Stimulated activated CD8-positive, alpha-beta memory T cell treated with anti-CD3 and anti-CD28 coated beads, Interleukin-7, amount 100 ng/mL, for 4 hours (primary cell): ENCODE measurements around the gene PBRM1.
A peak's percentile ranks its signal among the peaks of the same experiment; 100 is the strongest.
"Not testable (repeated sequence)": the region's sequence is repeated elsewhere in the genome, so short reads cannot be mapped to it uniquely, and the experiment has no call there.

ENCODE experiments used
- DNase-seq, 2 donors: peaks; one replicate each; pipeline ENCODE4 v3.0.0-alpha.2; 2020; ENCODE audit warnings: low read depth in 2 of 2

Gene PBRM1

DNA sequence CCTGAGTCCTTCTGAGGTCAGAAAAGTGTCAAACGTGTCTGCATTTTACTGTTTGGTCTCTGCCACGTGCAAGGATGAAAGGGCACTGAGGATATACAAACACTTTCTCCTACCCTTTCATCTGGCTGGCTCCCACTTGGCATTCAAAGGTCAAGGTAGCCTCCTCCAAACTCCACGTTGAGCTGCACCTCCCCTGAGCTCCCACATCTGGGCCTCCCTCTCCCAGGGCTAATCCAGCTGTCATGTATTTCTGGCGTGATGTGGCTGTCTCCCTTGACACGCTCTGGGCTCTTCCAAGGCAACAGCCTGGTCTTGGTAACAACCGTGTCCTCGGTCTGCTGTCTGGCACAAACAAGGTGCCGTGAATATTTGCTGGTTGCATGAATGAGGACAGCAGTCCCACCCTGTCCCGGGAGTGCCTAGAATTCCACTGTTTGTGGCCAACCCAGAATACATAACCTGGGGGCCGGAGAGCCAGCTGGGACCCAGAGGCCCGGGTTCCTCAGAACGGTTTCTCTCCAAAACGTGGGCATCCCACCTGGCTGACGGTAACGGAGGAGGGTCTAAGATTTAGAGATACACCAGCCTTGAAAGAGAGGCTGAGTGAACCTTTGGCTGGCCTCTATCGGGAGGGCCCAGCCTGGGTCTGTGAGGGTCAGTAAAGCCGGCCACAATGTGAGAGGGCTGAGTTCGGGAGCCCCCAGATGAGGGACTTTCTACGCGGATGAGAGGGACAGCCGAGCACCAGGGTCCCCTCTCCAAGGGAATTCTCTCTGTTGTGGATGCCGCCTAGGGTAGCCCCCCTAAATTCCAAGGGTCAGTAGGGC, 19.1 kb upstream of the PBRM1 start:
- DNase-seq: no peak

- DNase-seq: no peak
These were observed 17.6 kb upstream of the PBRM1 start for GRCh38 chr3:52703341-52703740.

GRCh38 chr3:52697632-52697965, 11.9 kb upstream of the PBRM1 start:
- DNase-seq: no peak

DNA sequence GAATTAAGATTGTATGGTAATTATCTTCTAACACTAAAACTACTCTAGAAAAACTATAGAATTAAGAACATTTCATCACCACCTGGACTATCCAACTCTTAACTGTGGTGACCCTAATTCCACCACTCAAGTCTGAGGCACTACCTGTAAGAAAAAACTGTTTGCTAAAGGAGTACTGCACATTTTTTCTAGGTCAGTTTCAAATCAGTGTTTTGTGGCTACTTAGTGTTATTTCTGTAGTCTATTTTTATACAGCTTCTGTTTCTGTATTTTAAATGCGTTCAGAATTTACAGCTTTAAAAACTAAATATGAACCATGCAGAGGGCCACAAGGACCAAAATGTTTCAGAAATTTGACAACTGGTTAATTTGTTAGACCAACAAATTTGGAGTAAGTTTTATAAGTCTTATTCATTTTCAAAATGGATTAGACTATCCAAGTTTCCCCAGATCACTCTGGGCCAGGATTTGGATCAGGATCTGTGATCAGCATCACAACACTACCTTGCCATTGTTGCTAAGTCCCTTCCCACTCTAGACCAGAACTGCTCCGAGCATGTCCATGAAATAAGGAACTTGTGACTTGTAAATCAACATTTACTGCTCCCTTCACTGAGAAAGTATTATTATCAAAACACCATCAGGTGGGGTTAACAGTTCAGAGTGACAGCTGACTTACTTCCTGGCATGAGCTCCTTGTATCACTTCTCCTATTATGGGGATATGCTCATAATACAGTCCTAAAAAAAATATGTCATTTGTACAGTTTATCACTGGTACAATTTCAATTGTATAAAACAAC, 11.3 kb upstream of the PBRM1 start:
- DNase-seq: no peak

DNA sequence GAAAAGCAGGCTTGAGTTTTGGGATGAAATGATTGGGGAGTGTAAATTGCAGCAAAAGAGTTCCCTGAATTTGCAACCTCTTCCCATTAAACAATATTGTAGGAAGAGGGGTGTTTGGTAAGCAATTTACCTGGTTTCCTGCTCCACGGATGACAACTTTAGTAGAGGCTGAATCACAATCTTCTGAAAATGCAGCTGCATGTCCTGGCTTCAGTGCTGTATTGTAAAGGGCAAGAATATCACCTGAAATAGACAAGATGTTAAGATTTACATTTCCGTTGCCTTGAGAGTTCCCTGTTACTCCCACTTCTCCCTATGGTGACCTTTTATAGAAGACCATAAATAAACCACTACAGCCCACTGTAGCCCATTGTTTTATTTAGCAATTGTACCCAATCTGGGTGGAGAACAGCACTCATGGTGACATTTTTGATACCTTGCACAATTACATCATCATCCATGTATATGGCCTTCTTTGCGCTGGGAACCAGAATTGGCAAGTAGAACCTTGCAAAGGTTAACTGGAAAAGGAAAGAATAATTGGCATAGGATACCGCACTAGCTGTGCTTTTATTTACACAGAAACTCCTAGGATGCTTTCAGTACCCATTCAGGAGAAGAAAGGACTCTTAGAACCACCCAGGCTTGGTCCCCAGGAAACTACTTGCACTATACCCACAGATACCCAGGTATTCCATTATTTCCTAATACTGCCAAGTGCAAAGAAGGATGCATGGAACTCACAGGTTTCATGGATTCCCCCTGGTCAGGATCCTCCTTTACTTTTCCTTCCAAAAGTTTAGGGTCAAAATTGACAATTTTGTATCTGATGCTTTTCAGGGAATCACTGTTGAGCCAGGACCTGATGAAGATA, 10.3 kb upstream of the PBRM1 start:
- DNase-seq: no peak

GRCh38 chr3:52694528-52695189, 8.9 kb upstream of the PBRM1 start:
- no peak for DNase-seq

GRCh38 chr3:52693071-52693470, 7.4 kb upstream of the PBRM1 start:
- DNase-seq: no peak

DNA sequence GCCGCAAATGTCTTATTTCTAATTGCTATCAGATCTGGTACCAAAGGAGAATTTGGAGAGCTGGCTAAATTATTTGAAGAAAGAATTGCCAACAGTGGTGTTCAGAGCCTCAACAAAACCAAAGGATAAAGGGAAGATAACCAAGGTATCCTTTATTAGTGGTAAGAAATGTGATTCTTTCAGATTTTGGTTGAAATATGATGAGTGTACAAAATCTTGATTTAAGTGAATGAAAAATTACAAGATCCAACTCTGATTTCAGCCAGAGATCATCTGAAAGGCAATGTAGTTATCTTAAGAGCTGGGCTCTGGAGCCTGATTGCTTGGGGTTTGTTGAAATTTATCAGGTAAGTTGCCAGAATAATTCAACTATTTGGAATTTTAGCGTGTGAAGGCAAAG, 4.8 kb upstream of the PBRM1 start:
- DNase-seq: no peak

- DNase-seq: no peak
These were observed 3.4 kb upstream of the PBRM1 start for GRCh38 chr3:52689151-52689550.

GRCh38 chr3:52688266-52688665, 2.6 kb upstream of the PBRM1 start:
- no peak for DNase-seq

DNA sequence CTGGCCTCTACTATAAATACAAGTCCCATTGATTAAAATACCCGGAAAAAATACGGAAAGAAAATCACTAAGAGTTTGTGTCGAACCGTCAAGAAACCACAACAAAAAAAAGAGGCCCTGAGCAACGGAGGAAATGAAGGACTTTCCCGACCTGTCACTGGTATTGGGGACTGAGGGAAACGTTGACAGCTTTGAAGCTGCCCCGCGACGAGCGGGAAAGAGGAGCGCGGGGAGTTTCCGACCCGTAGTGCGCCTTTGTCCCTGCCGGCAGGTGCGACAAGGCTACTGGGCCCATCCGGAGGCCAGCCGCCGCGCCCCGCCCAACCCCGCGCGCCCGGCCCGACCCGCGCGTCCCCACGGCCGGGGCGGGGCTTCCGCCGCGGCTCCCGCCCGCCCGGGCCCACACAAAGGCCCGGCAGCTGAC, 416 bp downstream of the PBRM1 start:
- DNase-seq: peak; percentile 46 to 71

- no peak for DNase-seq
These were observed 1.5 kb downstream of the PBRM1 start for GRCh38 chr3:52684184-52684583.

- DNase-seq: no peak
These were observed 2.1 kb downstream of the PBRM1 start for GRCh38 chr3:52683611-52684010.

- DNase-seq: no peak
These were observed 3.7 kb downstream of the PBRM1 start for GRCh38 chr3:52682016-52682415.

- no peak for DNase-seq
These were observed 4.1 kb downstream of the PBRM1 start for GRCh38 chr3:52681596-52681995.

DNA sequence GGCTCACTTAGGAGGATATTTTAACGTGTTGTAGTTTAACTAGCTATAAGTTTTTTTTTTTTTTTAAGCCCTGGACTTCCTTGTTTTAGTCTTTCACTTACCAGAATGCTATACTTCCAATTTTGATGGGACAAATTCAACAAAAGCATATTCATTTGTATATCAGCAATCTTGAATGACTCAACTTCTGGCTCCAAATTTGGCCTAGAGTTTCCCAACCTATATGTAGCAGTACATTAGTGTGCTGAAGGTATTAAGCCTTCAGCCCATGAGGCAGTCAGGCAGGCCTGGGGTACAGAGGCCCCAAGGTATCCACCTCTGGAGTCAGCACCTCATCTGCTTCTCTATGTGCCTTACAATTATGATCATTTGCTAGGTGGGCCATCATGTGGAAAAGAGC, 5.9 kb downstream of the PBRM1 start:
- no peak for DNase-seq

DNA sequence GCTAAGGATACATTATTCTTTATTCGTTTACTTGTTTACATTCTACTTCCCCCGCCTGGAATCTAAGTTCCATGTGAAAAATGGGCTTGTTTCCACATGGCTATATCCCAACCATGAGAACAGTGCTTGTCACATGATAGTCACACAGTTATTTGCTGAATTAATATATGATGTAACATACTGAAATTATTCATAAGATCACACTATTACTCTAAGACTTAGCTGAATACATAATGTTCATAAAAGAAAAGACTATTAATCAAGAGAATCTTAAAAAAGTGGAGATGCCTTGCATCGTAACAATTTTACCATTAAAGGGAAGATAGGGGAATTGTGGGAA, 6.5 kb downstream of the PBRM1 start:
- DNase-seq: no peak

GRCh38 chr3:52678265-52679198, 7.2 kb downstream of the PBRM1 start:
- no peak for DNase-seq

GRCh38 chr3:52676201-52676600, 9.5 kb downstream of the PBRM1 start:
- not testable (repeated sequence) for DNase-seq

- no peak for DNase-seq
These were observed 14.0 kb downstream of the PBRM1 start for GRCh38 chr3:52671676-52672075.
